Panc1 (cell line): Measurements from ENCODE around the gene PPP2R5D. TPM values are rescaled to one million over a fixed set of nuclear protein-coding genes. Genes with fewer than 3 reads are reported as not detected.

Experiments
- ATAC-seq: fragments of 200-7000 bp; cut with Tn5 transposase; 2 replicates; pipeline ENCODE4 v1.9.1; 2020; ENCODE audit warnings: mild to moderate bottlenecking, moderate library complexity
- BruUV-seq: library from RNA; stranded (reverse); fragments of 400-500 nt; replicated peaks from 2 replicates; lab custom pipeline; 2021; lab: Mats Ljungman, UMichigan
- CTCF ChIA-PET: fragments of 300-600 bp; sonication (Branson Sonifier 250); formaldehyde crosslinking; loops from one replicate; lab custom pipeline; 2022; ENCODE audit warnings: antibody characterized with exemption; lab: Charles Lee
- POLR2A ChIA-PET: fragments of 300-600 bp; sonication (Branson Sonifier 250); formaldehyde crosslinking; loops from one replicate; lab custom pipeline; 2022; ENCODE audit warnings: antibody characterized with exemption; lab: Charles Lee
- DNase-seq: peaks from one replicate; pipeline ENCODE4 v3.0.0-alpha.2; 2010; ENCODE audit warnings: low read depth, low spot score
- H3K27ac ChIP-seq: 2 replicates; pipeline ENCODE4 v1.5.1; 2011; ENCODE audit warnings: mild to moderate bottlenecking, low read length, inconsistent platforms
- H3K27me3 ChIP-seq: fragments of 200-500 bp; sonication (Bioruptor generic); 2 replicates; pipeline ENCODE4 v1.6.0; 2014; ENCODE audit warnings: low read length, inconsistent platforms; ENCODE audit not compliant: control insufficient read depth, insufficient read depth
- H3K36me3 ChIP-seq: fragments of 200-500 bp; sonication (Bioruptor generic); 2 replicates; pipeline ENCODE4 v1.5.1; 2014; ENCODE audit warnings: inconsistent platforms, mild to moderate bottlenecking, low read length, moderate library complexity; ENCODE audit not compliant: control insufficient read depth, insufficient read depth
- H3K4me1 ChIP-seq: 2 replicates; pipeline ENCODE4 v1.5.1; 2011; ENCODE audit warnings: inconsistent platforms, mild to moderate bottlenecking, low read length, moderate library complexity; ENCODE audit not compliant: control insufficient read depth, insufficient read depth
- H3K4me3 ChIP-seq, 2 experiments: 2 replicates each; pipeline ENCODE4 v1.5.1; 2011 to 2012; ENCODE audit warnings: low read depth in 2 of 2, low read length in 2 of 2, mild to moderate bottlenecking in 2 of 2, inconsistent platforms in 1 of 2, moderate library complexity in 1 of 2
- H3K9me3 ChIP-seq: fragments of 200-500 bp; sonication (Bioruptor generic); 2 replicates; pipeline ENCODE4 v1.5.1; 2014; ENCODE audit warnings: low read depth, mild to moderate bottlenecking, inconsistent platforms, low read length, moderate library complexity; ENCODE audit not compliant: control insufficient read depth, insufficient read depth
- POLR2AphosphoS5 ChIP-seq: IDR thresholded peaks from 2 replicates; pipeline ENCODE4 v1.6.1; 2012; ENCODE audit warnings: mild to moderate bottlenecking, low read depth, low read length, moderate library complexity
- REST ChIP-seq, 2 experiments: IDR thresholded peaks; 2 replicates each; pipeline ENCODE4 v1.6.1; 2011 to 2012; ENCODE audit warnings: low read depth in 2 of 2, control low read depth in 1 of 2, low read length in 1 of 2, mild to moderate bottlenecking in 1 of 2, moderate library complexity in 1 of 2; ENCODE audit not compliant: insufficient read depth in 1 of 2
- SIN3A ChIP-seq: IDR thresholded peaks from 2 replicates; pipeline ENCODE4 v1.6.1; 2012; ENCODE audit warnings: low read depth, mild to moderate bottlenecking, low read length, moderate library complexity, borderline replicate concordance; ENCODE audit not compliant: insufficient read depth
- TCF7L2 ChIP-seq: IDR thresholded peaks from 2 replicates; pipeline ENCODE4 v1.6.1; 2011; ENCODE audit warnings: mild to moderate bottlenecking, low read depth, low read length, inconsistent platforms
- in situ Hi-C: cut with HindIII; loops from 2 replicates; pipeline ENCODE4 v1.10.0; 2016; ENCODE audit warnings: low sequenced_read_pairs, low pct_unique_long_range_greater_than_20kb
- intact Hi-C: fragments of 100-400 bp; cut with micrococcal nuclease; formaldehyde crosslinking; loops from one replicate; pipeline ENCODE4 v1.10.0; 2022; ENCODE audit not compliant: unreplicated experiment
- total RNA-seq: library from RNA; stranded (reverse); gene quantifications from one replicate; pipeline ENCODE4 v1.2.1, GENCODE V29; 2021; ENCODE audit not compliant: unreplicated experiment
- TF ChIP-seq, protein P1 (sequence below): fragments of 450-650 bp; IDR thresholded peaks from 2 replicates; pipeline ENCODE4 v1.5.1; 2017; ENCODE audit warnings: mild to moderate bottlenecking

The PPP2R5D gene
- total RNA-seq, 1 experiment from 2014 or later = 63.6 TPM

GRCh38 chr6:43019152-43019551 is 34.8 kb downstream of the PPP2R5D start:
- ChIA-PET CTCF (no interaction called here), POLR2A (interaction anchor here (0.6 kb wide), 1 partner anchor 40 kb away, joined by 3 read pairs; the partner anchor contains the start of gene PEX6)
- intact Hi-C loops = no loop called here
- no peaks in the 10 kb centered on the region for H3K27me3 ChIP-seq
- H3K4me3 ChIP-seq = no peak overlapping the region
- peaks cover 2% of the 10 kb centered on the region; the same call in 1 of the 2 replicates for H3K36me3 ChIP-seq
- H3K27ac ChIP-seq = no peak overlapping the region
- BruUV-seq = no TSS peak
- DNase-seq (no peak), ATAC-seq (no peak)
- H3K4me1 ChIP-seq = peaks cover 22% of the 10 kb centered on the region
- in situ Hi-C loops = no loop called here
- TF ChIP-seq SIN3A (no peak), TCF7L2 (no peak), POLR2AphosphoS5 (no peak), REST (IDR thresholded peaks at IDR 0.05; ENCODE audit: insufficient read depth in 1 of 2, low read depth in 2 of 2, low read length in 1 of 2) (no peak)
- TF ChIP-seq, protein P1, sequence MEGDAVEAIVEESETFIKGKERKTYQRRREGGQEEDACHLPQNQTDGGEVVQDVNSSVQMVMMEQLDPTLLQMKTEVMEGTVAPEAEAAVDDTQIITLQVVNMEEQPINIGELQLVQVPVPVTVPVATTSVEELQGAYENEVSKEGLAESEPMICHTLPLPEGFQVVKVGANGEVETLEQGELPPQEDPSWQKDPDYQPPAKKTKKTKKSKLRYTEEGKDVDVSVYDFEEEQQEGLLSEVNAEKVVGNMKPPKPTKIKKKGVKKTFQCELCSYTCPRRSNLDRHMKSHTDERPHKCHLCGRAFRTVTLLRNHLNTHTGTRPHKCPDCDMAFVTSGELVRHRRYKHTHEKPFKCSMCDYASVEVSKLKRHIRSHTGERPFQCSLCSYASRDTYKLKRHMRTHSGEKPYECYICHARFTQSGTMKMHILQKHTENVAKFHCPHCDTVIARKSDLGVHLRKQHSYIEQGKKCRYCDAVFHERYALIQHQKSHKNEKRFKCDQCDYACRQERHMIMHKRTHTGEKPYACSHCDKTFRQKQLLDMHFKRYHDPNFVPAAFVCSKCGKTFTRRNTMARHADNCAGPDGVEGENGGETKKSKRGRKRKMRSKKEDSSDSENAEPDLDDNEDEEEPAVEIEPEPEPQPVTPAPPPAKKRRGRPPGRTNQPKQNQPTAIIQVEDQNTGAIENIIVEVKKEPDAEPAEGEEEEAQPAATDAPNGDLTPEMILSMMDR = no peak
- H3K9me3 ChIP-seq = no peaks in the 10 kb centered on the region

- ChIA-PET POLR2A (interaction anchor here (0.6 to 0.7 kb wide), 2 partner anchors 15 to 42 kb away, joined by 3 read pairs; partner anchors contain the start of gene PEX6), CTCF (interaction anchor here (1.1 kb wide), 1 partner anchor 119 kb away, joined by 3 read pairs; no protein-coding TSS in a partner anchor)
- Histone ChIP-seq H3K36me3 (peaks cover 5% of the 10 kb centered on the region; the same call in 1 of the 2 replicates), H3K9me3 (no peaks in the 10 kb centered on the region), H3K4me1 (peaks cover 17% of the 10 kb centered on the region), H3K27ac (no peak overlapping the region), H3K27me3 (no peaks in the 10 kb centered on the region), H3K4me3 (no peak overlapping the region)
- intact Hi-C loops = no loop called here
- TF ChIP-seq, protein P1 = no peak
- TF ChIP-seq POLR2AphosphoS5 (no peak), SIN3A (no peak), TCF7L2 (no peak), REST (IDR thresholded peaks at IDR 0.05; ENCODE audit: insufficient read depth in 1 of 2, low read depth in 2 of 2, low read length in 1 of 2) (no peak)
- no peak for ATAC-seq
- in situ Hi-C loops = no loop called here
- DNase-seq = no peak
- no TSS peak for BruUV-seq
Measured at GRCh38 chr6:43020052-43020705, 35.8 kb downstream of the PPP2R5D start.
